Right forelimb (tissue), 1 donor: ENCODE data around the gene TBC1D14.
A peak's percentile ranks its signal among the peaks of the same experiment; 100 is the strongest.
"Not testable (repeated sequence)": the region's sequence is repeated elsewhere in the genome, so short reads cannot be mapped to it uniquely, and the experiment has no call there.

ENCODE experiments used
- DNase-seq: peaks from one replicate; pipeline ENCODE4 v3.0.0-alpha.2; 2018

The TBC1D14 gene

GRCh38 chr4:7068883-7069282, 159.3 kb downstream of the TBC1D14 start:
- DNase-seq: no peak

- DNase-seq: peak; percentile 86
Observed at GRCh38 chr4:7070729-7071511, 161.3 kb downstream of the TBC1D14 start.

- DNase-seq: no peak
Observed at GRCh38 chr4:7073059-7073458, 163.4 kb downstream of the TBC1D14 start.

GRCh38 chr4:7073526-7074390, 164.1 kb downstream of the TBC1D14 start:
- DNase-seq: no peak

GRCh38 chr4:7074426-7074825, 164.8 kb downstream of the TBC1D14 start:
- DNase-seq: no peak

GRCh38 chr4:7075962-7076695, 166.5 kb downstream of the TBC1D14 start:
- DNase-seq: no peak

- DNase-seq: no peak
Observed at GRCh38 chr4:7076696-7077082, 167.1 kb downstream of the TBC1D14 start.

- DNase-seq: no peak
Observed at GRCh38 chr4:7077371-7077770, 167.7 kb downstream of the TBC1D14 start.

- no peak for DNase-seq
Observed at GRCh38 chr4:7078025-7078424, 168.4 kb downstream of the TBC1D14 start.

- DNase-seq: not testable (repeated sequence)
Observed at GRCh38 chr4:7079483-7079882, 169.9 kb downstream of the TBC1D14 start.

- not testable (repeated sequence) for DNase-seq
Observed at GRCh38 chr4:7079909-7080308, 170.3 kb downstream of the TBC1D14 start.
